Measurements from ENCODE around the gene DUOX1.
"Not testable (repeated sequence)": the region's sequence is repeated elsewhere in the genome, so short reads cannot be mapped to it uniquely, and the experiment has no call there.

DUOX1 gene

GRCh38 chr15:45129651-45130129 lies at the start of gene DUOX1, which contains the start of gene DUOXA1:
TSS of gene DUOX1 (plus strand) at chr15:45129994. CDS start at chr15:45131967, 1,973 bp downstream.
TSS of gene DUOXA1 (minus strand) at chr15:45129879. CDS start at chr15:45123014, 6,865 bp downstream.
- DNase-seq (ENCODE audit: low read depth, low spot score) = no peak

- not testable (repeated sequence) for DNase-seq (ENCODE audit: low read depth, low spot score)
These were observed 49.2 kb upstream of the DUOX1 start for GRCh38 chr15:45080593-45080992.

- not testable (repeated sequence) for DNase-seq (ENCODE audit: low read depth, low spot score)
These were observed 47.4 kb upstream of the DUOX1 start for GRCh38 chr15:45082412-45082811.

GRCh38 chr15:45083223-45083622 lies 46.6 kb upstream of the DUOX1 start:
- no peak for DNase-seq (ENCODE audit: low read depth, low spot score)

- DNase-seq (ENCODE audit: low read depth, low spot score) = no peak
These were observed 45.6 kb upstream of the DUOX1 start for GRCh38 chr15:45084163-45084562.

GRCh38 chr15:45087513-45087912 lies 42.3 kb upstream of the DUOX1 start:
- DNase-seq (ENCODE audit: low read depth, low spot score) = no peak

GRCh38 chr15:45088801-45089711 lies 40.7 kb upstream of the DUOX1 start:
- peak; percentile 39 for DNase-seq (ENCODE audit: low read depth, low spot score)

- DNase-seq (ENCODE audit: low read depth, low spot score) = no peak
These were observed 40.0 kb upstream of the DUOX1 start for GRCh38 chr15:45089712-45090373.

GRCh38 chr15:45091161-45091560 lies 38.6 kb upstream of the DUOX1 start:
- DNase-seq (ENCODE audit: low read depth, low spot score) = no peak

- DNase-seq (ENCODE audit: low read depth, low spot score) = no peak
These were observed 38.2 kb upstream of the DUOX1 start for GRCh38 chr15:45091576-45091975.

GRCh38 chr15:45093013-45093412 lies 36.8 kb upstream of the DUOX1 start:
- DNase-seq (ENCODE audit: low read depth, low spot score) = no peak

- DNase-seq (ENCODE audit: low read depth, low spot score) = no peak
These were observed 36.0 kb upstream of the DUOX1 start for GRCh38 chr15:45093622-45094357.

GRCh38 chr15:45094358-45094730 lies 35.5 kb upstream of the DUOX1 start:
- no peak for DNase-seq (ENCODE audit: low read depth, low spot score)

- no peak for DNase-seq (ENCODE audit: low read depth, low spot score)
These were observed 34.1 kb upstream of the DUOX1 start for GRCh38 chr15:45095661-45096060.

GRCh38 chr15:45097466-45097865 lies 32.3 kb upstream of the DUOX1 start:
- DNase-seq (ENCODE audit: low read depth, low spot score) = no peak

GRCh38 chr15:45099549-45100165 lies 30.1 kb upstream of the DUOX1 start:
- no peak for DNase-seq (ENCODE audit: low read depth, low spot score)

- no peak for DNase-seq (ENCODE audit: low read depth, low spot score)
These were observed 28.7 kb upstream of the DUOX1 start for GRCh38 chr15:45100884-45101625.

GRCh38 chr15:45101749-45102148 lies 28.0 kb upstream of the DUOX1 start:
- DNase-seq (ENCODE audit: low read depth, low spot score) = no peak

GRCh38 chr15:45102226-45102625 lies 27.6 kb upstream of the DUOX1 start:
- no peak for DNase-seq (ENCODE audit: low read depth, low spot score)

GRCh38 chr15:45104170-45104569 lies 25.6 kb upstream of the DUOX1 start:
- DNase-seq (ENCODE audit: low read depth, low spot score) = not testable (repeated sequence)

- no peak for DNase-seq (ENCODE audit: low read depth, low spot score)
These were observed 24.2 kb upstream of the DUOX1 start for GRCh38 chr15:45105586-45105985.
